HL-60 (cell line): ENCODE data around the gene PRPSAP1.

Source experiments
- DNase-seq, 2 experiments: peaks; one replicate each; pipeline ENCODE4 v3.0.0-alpha.2; 2010 to 2020; ENCODE audit warnings: low read depth in 1 of 2, low spot score in 1 of 2
- H3K27ac ChIP-seq: fragments of 250-450 bp; sonication (Bioruptor Pico); replicated peaks from 2 replicates; pipeline ENCODE4 v1.5.1; 2020; ENCODE audit warnings: mild to moderate bottlenecking, moderate library complexity
- H3K27me3 ChIP-seq: fragments of 250-450 bp; sonication (Bioruptor Pico); 2 replicates; pipeline ENCODE4 v1.5.1; 2021; ENCODE audit warnings: mild to moderate bottlenecking, moderate library complexity; ENCODE audit not compliant: insufficient read depth, poor library complexity, severe bottlenecking
- H3K4me3 ChIP-seq: replicated peaks from 2 replicates; pipeline ENCODE4 v1.5.1; 2011; ENCODE audit warnings: mild to moderate bottlenecking, control low read depth, low read length; ENCODE audit not compliant: insufficient read depth
- GABPA ChIP-seq: IDR thresholded peaks from 2 replicates; pipeline ENCODE4 v1.6.1; 2012; ENCODE audit warnings: low read depth
- POLR2AphosphoS5 ChIP-seq: IDR thresholded peaks from 2 replicates; pipeline ENCODE4 v1.6.1; 2012; ENCODE audit warnings: low read depth
- SPI1 ChIP-seq: IDR thresholded peaks from 2 replicates; pipeline ENCODE4 v1.6.1; 2012; ENCODE audit warnings: low read depth, mild to moderate bottlenecking, borderline replicate concordance
- TF ChIP-seq, protein P1 (sequence below): IDR thresholded peaks from one replicate; pipeline ENCODE4 v1.5.1; 2011; ENCODE audit warnings: low read length, control low read depth, inconsistent platforms; ENCODE audit not compliant: insufficient read depth
- TF ChIP-seq, protein P2 (sequence below): IDR thresholded peaks from 2 replicates; pipeline ENCODE4 v1.6.1; 2012; ENCODE audit warnings: low read depth; ENCODE audit not compliant: insufficient replicate concordance

PRPSAP1 gene

DNA sequence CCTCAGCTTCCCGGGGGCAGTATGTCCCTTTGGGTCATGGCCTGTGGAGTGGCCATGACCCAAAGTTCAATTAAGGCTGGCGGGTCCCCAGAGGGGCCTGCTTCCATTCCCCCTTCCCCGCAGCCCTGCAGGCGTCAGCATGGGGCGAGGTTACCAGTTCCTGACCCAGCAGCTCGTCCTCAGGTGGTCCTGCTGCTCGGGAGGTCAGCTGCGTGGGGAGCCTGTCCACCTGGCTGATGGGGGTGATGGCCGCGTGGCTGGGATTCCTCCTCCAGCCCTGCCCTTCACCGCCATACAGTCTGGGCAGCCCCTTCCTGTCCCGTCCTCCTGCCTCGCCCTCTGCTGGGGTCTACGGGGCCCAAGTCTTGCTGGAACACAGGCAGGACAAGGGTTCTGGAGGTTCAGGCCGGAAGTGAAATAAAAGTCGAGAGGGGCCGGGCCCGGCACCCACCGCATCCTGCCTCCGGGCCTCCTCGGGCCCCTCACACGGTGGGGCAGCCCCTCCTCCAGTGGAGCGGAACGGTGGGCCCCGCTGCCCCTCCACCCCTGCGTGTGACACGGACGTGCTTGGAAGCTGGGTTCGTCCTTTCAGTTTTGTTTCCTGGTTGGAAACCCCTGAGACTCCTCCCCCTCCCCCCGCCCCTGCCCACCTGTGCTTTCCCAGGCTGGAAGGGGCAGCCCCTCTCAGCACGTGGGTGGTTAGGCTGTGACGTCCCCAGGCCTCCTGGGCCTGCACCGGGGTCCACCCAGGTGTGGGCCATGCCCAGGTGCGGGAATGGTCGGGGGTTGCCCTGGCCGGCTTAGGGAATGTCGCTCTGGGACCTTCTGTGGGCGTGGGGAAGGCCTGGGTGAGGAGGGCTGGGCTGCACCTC, 81.8 kb downstream of the PRPSAP1 start:
- TF ChIP-seq, protein P1, sequence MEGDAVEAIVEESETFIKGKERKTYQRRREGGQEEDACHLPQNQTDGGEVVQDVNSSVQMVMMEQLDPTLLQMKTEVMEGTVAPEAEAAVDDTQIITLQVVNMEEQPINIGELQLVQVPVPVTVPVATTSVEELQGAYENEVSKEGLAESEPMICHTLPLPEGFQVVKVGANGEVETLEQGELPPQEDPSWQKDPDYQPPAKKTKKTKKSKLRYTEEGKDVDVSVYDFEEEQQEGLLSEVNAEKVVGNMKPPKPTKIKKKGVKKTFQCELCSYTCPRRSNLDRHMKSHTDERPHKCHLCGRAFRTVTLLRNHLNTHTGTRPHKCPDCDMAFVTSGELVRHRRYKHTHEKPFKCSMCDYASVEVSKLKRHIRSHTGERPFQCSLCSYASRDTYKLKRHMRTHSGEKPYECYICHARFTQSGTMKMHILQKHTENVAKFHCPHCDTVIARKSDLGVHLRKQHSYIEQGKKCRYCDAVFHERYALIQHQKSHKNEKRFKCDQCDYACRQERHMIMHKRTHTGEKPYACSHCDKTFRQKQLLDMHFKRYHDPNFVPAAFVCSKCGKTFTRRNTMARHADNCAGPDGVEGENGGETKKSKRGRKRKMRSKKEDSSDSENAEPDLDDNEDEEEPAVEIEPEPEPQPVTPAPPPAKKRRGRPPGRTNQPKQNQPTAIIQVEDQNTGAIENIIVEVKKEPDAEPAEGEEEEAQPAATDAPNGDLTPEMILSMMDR = no peak
- TF ChIP-seq, protein P2, sequence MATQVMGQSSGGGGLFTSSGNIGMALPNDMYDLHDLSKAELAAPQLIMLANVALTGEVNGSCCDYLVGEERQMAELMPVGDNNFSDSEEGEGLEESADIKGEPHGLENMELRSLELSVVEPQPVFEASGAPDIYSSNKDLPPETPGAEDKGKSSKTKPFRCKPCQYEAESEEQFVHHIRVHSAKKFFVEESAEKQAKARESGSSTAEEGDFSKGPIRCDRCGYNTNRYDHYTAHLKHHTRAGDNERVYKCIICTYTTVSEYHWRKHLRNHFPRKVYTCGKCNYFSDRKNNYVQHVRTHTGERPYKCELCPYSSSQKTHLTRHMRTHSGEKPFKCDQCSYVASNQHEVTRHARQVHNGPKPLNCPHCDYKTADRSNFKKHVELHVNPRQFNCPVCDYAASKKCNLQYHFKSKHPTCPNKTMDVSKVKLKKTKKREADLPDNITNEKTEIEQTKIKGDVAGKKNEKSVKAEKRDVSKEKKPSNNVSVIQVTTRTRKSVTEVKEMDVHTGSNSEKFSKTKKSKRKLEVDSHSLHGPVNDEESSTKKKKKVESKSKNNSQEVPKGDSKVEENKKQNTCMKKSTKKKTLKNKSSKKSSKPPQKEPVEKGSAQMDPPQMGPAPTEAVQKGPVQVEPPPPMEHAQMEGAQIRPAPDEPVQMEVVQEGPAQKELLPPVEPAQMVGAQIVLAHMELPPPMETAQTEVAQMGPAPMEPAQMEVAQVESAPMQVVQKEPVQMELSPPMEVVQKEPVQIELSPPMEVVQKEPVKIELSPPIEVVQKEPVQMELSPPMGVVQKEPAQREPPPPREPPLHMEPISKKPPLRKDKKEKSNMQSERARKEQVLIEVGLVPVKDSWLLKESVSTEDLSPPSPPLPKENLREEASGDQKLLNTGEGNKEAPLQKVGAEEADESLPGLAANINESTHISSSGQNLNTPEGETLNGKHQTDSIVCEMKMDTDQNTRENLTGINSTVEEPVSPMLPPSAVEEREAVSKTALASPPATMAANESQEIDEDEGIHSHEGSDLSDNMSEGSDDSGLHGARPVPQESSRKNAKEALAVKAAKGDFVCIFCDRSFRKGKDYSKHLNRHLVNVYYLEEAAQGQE = no peak
- TF ChIP-seq POLR2AphosphoS5 = peak; percentile 63; the same call in 1 of the 2 replicates
- H3K27ac ChIP-seq = no peak overlapping the region; the same call in 1 of the 2 replicates
- H3K4me3 ChIP-seq = no peak overlapping the region
- no peak for DNase-seq
- no peaks in the 10 kb centered on the region for H3K27me3 ChIP-seq

DNA sequence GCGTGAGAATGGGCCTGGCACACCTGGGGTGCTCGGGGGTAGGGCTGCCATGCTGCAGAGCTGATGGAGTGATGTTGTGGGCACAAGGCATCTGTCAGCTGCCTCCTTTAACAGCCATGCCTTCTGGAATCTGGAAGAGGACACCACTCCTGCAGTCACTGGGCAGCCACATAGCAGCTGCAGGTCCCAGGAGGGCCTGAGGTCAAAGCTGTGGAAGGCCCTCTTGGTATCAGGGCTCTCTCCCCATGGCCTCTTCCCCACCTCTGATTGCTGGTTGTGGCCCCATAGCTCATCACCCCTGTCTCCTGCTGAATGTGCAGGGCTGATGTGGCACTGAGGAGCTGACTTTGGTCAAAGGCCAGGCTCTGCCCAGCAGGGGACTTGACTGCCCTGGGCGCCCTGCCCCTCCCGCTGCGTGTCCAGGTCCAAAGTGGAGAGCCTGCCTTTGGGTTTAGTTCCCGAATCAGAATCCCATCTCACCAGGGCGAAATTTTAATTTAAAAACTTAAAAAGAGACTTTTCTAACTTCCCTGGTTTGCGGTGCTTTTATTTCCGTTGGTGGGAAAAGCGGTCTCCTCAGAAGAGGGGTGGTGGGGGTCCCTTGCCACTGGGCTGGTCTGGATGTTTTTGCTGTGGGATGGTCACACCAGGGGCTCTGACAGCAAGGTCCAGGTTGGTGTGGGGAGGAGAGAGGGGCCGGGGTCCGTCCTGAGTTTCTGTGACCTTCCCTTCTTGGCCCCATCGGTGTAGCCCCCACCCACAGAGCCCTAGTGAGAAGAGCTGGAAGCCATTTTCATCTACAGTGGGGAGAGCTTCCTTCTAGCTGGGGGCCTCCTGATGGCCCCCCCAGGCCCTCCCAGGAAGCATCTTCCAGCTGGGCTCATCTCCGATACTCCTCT, 82.7 kb downstream of the PRPSAP1 start:
- no peak for TF ChIP-seq GABPA
- TF ChIP-seq, protein P2 = no peak
- TF ChIP-seq, protein P1 = no peak
- TF ChIP-seq POLR2AphosphoS5 = no peak
- no peak for TF ChIP-seq SPI1
- Histone ChIP-seq H3K27ac (no peak overlapping the region), H3K27me3 (no peaks in the 10 kb centered on the region), H3K4me3 (no peak overlapping the region)
- DNase-seq = no peak

DNA sequence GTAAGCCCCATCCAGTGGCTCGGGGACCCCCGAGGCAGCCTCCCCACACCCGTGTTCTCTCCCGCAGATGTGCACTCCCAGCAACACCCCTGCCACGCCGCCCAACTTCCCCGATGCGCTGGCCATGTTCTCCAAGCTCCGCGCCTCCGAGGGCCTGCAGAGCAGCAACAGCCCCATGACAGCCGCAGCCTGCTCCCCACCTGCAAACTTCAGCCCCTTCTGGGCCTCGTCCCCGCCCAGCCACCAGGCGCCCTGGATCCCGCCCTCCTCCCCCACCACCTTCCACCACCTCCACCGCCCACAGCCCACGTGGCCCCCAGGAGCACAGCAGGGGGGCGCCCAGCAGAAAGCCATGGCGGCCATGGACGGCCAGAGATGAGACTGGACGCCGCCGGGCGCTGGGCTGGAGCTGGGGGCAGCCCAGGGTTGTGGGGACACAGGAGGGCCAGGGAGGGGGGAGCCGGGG, 83.6 kb downstream of the PRPSAP1 start:
- no peaks in the 10 kb centered on the region for H3K27me3 ChIP-seq
- H3K27ac ChIP-seq = no peak overlapping the region
- no peak for DNase-seq
- TF ChIP-seq POLR2AphosphoS5 (no peak), GABPA (no peak), SPI1 (no peak)
- TF ChIP-seq, protein P1 = no peak
- TF ChIP-seq, protein P2 = no peak
- no peak overlapping the region for H3K4me3 ChIP-seq
